Endometrial microvascular endothelial cells (primary cell): ENCODE data around the gene ITGA1. TPM values are rescaled to one million over a fixed set of nuclear protein-coding genes. Genes with fewer than 3 reads are reported as not detected.
"Not testable (repeated sequence)": the region's sequence is repeated elsewhere in the genome, so short reads cannot be mapped to it uniquely, and the experiment has no call there.

Source experiments
- in situ Hi-C: cut with HindIII; loops from 2 replicates; pipeline ENCODE4 v1.10.0; 2017; ENCODE audit warnings: low sequenced_read_pairs, low pct_unique_long_range_greater_than_20kb; ENCODE audit errors: inconsistent ontology term
- total RNA-seq: library from RNA; depleted of rRNA; stranded (reverse); fragments of >200 nt; gene quantifications from one replicate; pipeline ENCODE4 v1.2.3, GENCODE V29; 2015; ENCODE audit errors: inconsistent ontology term

Gene ITGA1
- total RNA-seq, 1 donor from 2014 or later = 3.4 TPM

DNA sequence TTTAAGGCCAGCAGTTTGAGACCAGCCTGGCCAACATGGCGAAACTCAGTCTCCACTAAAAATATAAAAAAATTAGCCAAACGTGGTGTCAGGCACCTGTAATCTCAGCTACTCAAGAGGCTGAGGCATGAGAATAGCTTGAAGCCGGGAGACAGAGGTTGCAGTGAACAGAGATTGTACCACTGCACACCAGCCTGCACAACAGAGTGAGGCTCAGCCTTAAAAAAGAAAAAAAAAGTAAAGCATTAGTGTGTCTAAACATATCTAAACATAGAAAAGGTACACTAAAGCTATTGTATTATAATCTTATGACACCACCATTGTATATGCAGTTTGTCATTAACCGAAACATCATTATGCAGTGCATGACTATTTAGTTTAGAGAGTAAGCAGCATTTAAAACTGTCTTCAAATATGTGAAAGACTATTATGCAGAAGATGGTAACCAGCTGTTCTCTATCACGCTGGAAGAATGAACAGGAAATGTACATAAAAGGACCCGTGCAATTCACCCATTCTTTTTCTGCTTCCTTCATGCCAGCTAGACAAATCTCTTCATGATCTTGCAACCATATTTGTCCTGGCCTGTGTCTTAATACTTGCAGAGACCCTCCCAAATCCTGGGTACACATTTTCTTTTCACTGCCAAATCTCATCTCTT lies 58.6 kb downstream of the ITGA1 start:
- in situ Hi-C loops = no loop called here

DNA sequence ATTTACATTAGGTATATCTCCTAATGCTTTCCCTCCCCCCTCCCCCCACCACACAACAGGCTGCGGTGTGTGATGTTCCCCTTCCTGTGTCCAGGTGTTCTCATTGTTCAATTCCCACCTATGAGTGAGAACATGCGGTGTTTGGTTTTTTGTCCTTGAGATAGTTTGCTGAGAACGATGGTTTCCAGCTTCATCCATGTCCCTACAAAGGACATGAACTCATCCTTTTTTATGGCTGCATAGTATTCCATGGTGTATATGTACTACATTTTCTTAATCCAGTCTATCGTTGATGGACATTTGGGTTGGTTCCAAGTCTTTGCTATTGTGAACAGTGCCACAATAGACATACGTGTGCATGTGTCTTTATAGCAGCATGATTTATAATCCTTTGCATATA lies 61.0 kb downstream of the ITGA1 start:
- in situ Hi-C loops = not testable (repeated sequence)

DNA sequence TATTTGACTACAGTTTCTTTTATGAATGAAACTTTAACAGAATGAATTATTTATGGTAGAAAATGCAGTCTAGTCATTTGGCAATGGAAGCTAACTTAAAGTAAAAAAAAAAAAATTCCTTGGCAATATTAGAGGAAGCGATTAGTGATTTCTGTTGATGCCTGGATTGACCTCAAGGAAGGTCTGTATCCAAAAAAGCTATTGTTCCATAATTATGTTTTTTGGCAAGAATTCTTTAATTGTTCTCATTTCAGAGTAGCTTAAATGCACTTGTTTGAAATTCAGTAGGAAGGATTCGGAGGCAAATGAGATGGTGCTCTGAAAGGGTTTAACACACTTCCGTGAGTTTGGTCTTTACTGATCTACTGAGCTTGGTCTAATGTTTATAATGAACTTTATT lies 61.8 kb downstream of the ITGA1 start:
- in situ Hi-C loops = no loop called here

DNA sequence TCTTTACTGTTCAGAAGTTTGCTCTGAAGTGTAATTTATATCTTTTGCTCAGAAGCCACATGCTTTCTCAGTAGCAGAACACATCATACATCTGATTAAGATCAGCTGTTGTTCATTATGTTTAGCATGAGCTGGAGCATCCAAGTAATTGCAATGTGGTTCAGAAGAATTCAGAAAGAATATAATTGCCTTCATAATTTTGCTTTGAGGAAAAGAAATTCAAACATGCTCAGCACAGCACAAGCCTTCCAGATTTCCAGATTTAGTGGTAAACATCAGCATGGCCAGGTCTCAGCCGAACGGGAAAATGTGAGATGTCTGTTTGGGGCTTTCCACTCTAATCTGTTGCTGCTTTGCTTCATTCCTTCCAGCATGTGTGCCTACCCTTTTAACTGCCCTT lies 65.9 kb downstream of the ITGA1 start:
- in situ Hi-C loops = no loop called here

DNA sequence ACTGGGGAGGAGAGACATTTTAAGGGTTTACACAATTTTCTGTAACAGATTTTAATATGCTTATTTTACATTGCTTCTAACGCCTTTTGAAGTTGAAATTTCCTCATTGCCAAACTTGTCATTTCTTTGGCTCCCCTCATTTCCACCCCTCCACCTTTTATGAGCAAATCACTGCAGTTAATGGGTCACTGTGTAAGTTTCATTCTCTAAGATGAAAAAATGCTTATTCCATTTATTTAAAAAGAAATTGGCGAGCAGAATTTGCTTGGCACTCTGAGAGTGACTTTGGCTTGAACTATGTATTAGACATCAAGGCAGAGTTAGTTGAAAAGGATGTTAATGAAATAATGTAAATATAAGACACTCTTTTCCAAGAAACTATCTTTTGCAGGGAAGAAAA lies 66.6 kb downstream of the ITGA1 start:
- in situ Hi-C loops = no loop called here

DNA sequence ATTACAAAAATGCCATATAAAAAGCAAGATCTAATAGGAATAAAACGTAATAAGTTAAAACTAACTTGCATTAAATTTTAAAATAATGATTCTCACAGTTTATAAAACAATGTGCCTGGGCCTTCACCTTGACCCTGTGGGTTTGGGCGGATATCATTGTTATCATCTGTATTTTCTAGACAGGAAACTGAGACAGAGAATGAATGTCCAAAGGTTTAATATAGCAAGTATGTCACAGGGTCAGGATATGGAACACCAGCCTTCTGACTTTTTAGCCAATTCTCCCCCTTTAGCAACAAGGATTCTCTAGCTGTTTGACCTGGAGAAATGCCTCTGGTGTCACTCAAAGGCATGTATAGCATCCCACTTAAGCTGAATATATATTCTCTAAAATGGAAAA lies 67.2 kb downstream of the ITGA1 start:
- in situ Hi-C loops = no loop called here

DNA sequence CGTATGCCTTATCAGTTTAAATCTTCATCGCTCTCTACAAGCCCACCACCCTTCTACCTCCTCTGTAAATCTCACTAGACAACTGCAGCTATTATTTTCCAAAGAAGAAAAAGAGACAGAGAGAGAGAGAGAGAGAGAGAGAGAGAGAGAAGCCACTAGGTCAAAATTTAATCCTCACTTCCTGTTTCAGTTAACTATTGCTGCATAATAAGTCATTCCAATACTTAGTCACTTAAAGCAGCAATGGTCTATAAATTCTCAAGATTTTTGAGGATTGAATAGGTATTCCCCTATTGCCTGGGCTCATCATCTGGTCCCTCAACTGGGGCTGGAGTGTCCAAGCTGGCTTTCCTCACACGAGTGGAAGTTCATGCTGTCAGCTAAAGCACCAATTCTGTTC lies 68.8 kb downstream of the ITGA1 start:
- in situ Hi-C loops = no loop called here

DNA sequence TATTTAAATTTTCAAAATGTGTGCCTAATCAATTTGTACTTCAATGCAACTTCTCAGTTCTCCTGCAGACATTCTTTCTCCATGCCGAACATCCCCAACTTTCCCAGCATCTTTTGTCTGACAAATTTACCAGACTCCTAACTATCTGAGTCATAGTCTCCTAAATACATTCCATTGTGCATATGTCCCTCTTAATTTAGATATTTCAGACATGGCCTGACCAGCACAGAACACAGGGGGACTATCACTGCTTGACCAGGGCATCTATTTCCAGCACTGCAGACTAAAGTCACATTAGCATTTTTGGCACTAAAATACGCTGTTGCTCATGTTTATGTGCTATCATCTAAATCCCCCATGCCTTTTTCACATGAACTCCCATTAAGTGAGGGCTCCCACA lies 71.9 kb downstream of the ITGA1 start:
- in situ Hi-C loops = no loop called here

DNA sequence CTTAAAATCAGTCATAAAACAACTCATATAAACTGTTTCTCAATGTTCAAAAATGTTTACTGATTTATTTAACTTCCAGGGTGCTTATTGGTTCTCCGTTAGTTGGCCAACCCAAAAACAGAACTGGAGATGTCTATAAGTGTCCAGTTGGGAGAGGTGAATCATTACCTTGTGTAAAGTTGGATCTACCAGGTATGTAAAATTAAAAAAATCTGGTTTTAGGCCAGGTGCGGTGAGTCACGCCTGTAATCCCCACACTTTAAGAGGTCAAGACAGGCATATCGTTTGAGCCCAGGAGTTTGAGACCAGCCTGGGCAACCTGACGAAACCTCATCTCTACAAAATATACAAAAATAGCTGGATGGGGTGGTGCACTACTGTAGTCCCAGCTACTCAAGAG lies 73.7 kb downstream of the ITGA1 start:
- in situ Hi-C loops = no loop called here

DNA sequence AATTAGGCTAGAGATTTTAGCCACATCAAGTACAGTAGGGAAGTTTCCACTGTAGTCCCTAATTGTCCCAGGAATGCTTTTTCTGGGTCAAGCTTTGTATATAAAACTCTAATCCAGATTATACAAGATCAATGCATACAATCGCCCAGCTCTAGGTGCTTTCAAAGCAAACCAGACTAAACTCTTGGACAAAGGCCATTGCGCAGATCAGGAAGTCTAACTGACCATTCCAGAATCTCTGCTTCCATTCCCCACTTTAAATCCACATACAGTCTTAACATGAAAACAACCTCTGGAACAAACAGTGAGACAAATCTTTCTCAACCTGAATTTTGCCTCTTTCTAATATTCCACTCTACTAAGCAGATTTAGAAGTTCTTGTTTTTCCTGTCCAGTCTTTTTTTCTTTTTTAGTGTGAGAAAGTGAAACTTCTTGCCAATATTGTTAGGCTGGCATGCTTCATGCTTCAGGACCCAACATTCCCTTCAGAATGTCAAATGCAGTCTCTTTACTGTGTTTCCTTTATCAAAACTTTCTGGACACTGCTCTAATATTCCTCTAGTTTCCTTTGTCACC lies 76.1 kb downstream of the ITGA1 start:
- in situ Hi-C loops = no loop called here

DNA sequence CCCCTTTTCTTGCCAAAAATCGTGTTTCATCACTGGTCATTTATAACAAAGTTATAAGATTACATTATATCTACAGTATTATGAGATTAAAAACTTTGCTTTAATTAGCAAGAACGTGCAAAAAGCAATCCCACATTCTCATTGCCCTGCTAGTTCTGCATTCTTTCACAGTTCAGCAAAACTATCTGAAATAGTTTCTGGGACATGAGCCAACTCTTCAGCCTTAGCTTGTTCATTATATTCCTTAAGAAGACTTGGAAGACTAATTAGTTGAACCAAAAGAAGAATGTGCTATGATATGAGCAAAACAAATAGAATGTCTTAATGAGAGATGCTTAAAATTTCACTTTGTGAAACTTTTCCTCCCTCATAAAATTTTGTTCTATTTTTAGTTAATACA lies 76.7 kb downstream of the ITGA1 start:
- in situ Hi-C loops = no loop called here

DNA sequence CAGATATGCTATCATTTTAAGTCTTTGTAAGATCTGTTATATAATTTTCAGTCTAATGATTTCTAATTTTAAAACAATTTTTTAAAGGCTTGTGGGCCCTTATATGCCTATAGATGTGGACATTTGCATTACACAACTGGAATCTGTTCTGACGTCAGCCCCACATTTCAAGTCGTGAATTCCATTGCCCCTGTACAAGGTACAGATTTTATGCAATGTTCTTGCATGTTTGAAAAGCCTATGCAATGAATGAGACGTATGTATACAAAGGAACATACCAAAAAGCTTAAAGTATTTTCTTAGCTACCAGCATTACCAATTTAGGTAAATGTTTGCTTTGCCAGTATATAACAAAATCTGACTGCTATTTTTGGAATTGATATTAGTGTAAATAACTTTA lies 77.2 kb downstream of the ITGA1 start:
- in situ Hi-C loops = no loop called here

DNA sequence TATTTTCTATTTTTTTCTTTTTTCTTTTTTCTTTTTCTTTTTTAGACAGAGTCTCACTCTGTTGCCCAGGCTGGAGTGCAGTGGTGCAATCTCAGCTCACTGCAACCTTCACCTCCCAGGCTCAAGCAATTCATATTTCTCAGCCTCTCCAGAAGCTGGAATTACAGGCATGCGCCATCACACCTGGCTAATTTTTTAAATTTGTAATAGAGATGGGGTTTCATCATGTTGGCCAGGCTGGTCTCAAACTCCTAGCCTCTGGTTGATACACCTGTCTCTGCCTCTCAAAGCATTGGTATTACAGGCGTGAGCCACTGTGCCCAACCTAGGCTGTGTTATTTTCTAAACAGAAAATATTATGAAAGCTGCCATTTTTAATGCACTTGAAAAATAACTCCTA lies 78.3 kb downstream of the ITGA1 start:
- in situ Hi-C loops = not testable (repeated sequence)

DNA sequence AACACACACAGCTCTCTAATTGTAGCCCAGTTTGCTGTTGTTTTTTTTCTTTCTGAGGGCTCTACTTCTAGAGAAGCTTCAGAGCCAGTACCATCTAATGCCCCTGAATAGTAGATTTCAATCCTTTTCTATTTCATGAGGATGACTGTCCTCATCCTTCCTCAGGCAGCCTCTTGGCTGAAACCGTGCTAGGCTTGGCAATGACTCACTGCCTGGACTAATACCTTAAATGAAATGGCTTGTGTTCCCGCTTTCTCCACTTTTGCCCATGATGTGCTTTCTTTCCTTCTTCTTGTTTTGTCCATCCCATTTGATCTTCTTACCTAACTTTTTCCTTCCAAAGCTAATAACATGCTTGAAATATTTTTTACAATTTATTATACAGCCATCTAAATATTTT lies 80.1 kb downstream of the ITGA1 start:
- in situ Hi-C loops = no loop called here

DNA sequence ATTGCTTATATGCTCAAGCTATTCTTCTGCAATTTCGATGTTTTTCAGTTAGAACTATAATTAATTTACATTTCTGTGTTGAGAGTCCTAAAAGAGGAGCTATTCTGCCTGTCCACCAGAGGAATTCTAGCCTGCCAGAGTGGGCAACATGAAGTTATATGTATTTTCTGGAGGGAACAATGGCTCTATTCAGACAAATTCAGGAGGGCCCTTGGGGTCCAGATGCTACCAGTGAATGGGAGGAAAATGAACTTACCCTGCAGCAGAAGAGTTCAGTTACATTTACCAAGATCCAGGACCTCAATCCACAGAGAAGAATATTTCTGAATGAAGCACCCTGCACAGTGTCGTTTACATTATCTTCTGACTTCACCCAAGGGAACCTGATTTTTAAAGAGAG lies 80.7 kb downstream of the ITGA1 start:
- in situ Hi-C loops = no loop called here

DNA sequence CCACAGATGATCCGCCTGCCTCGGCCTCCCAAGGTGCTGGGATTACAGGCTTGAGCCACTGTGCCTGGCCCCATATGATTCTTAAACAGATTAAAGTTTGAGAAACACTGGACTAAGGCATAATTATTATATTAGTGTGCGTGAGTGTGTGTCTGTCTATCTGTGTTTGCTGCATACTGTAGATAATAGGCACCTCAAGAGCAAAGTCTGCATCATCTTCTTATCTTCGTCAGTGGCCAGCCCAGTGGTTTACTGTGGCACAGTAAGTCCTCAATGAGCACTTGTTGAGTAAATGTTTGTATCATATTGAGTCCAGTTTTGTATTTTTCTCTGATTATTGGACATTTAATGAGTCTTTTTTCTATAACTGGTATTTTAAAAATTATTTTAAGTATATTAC lies 81.7 kb downstream of the ITGA1 start:
- in situ Hi-C loops = no loop called here

DNA sequence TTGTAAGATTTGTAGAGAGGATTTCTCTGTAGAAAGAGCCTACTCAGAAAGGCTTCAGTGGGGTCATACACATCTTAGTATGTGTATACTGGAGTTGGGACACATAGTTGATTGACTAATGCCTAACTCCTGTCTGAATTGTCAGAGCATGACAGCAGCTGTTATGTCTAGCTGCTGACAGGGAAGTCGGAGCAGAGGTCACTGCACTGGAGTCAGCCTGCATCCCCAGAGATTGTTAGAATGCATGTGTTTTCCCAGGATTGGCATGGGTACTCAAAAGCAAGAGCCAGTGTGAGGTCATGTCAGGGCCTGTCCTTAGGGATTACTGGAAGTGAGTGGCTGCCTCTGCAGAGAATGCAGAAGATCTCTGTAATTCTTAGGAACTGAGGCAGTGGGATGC lies 82.7 kb downstream of the ITGA1 start:
- in situ Hi-C loops = no loop called here

DNA sequence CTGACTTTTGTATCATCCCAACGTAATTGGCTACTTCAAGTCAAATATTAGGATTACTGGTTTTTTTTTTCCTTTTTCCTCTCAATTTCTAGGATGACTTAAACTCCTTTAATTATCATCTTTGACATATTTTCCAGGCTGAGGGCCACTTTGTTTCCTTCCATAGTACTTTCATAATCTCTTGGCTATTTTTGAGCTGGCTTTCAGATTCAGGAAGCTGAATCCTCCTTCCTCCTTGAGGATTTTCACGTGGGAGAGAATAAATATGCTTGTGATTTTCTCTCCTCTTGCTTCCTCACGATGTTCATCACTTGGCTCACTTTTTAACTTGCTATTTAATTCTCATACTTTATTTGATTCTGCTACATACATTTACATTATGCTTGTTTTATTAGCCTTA lies 88.1 kb downstream of the ITGA1 start:
- in situ Hi-C loops = no loop called here

DNA sequence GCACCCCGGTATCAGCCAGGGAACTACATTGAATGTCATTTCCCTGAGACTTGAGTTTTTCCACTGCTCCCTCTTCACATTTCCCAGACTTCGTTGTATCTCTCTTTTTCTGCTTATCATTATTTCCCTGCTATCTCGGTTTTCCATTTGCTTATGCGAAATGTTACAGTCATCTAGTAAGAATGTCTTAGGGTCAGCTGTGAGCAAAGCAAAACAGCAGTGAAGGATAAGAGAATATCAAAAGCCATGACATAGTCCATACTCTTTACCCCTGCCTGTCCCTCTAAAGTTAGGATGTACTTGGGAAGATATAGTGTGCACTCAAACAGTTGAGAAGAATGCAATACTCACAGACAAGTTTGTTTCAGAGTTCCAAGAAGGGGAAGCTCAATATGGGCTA lies 88.7 kb downstream of the ITGA1 start:
- in situ Hi-C loops = no loop called here

DNA sequence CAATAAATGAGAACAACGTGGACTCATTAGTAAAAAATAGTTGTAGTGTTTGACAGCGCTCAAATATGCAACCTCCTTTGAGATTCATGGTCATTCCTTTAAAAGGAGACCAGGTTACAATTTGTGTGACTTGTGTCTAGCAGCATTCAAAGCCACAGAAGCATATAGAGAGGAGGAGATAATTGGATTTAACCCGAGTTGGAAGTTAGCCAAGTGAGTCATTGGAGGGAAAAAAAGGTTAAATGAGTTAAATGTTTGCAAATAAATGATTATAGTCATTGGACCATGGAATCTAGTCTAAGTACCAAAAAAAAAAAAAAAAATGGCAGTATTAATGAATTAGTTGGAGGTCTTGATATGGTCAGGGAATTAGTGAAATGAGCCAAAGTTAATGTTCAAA lies 90.9 kb downstream of the ITGA1 start:
- in situ Hi-C loops = no loop called here

DNA sequence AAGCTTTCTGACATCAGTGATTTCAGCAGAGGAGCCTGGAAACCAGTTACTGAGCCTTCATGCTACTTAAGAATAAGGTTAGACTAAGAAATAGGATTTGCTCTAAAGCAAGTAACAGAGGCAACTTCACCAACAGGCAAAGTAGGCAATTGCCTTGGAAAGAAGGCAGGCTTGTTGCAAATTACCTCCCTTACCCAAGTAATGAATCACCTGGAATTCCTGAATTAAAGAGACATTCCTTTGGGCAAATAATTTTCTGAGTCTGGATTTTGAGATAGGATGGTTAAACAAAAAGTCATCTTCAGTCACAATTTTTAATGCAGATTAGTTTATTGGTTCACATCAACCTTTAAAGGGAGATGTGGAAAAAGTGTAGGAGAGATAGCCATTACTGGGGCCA lies 92.8 kb downstream of the ITGA1 start:
- in situ Hi-C loops = no loop called here
